Chondrocyte (in vitro differentiated cells): ENCODE data around the gene TMUB1. TPM values are rescaled to one million over a fixed set of nuclear protein-coding genes. Genes with fewer than 3 reads are reported as not detected.
A peak's percentile ranks its signal among the peaks of the same experiment; 100 is the strongest.
"Not testable (repeated sequence)": the region's sequence is repeated elsewhere in the genome, so short reads cannot be mapped to it uniquely, and the experiment has no call there.

ENCODE experiments used
- DNase-seq: peaks from one replicate; pipeline ENCODE4 v3.0.0; 2021; ENCODE audit warnings: mixed read lengths, low spot score
- H3K27ac Mint-ChIP-seq: one replicate; pipeline ENCODE4 v1.8.0; 2021; ENCODE audit warnings: mild to moderate bottlenecking, moderate library complexity, mixed read lengths; ENCODE audit not compliant: unreplicated experiment
- H3K27me3 Mint-ChIP-seq: 2 replicates; pipeline ENCODE4 v1.8.0; 2021; ENCODE audit warnings: low read depth, mixed read lengths
- H3K36me3 Mint-ChIP-seq: 2 replicates; pipeline ENCODE4 v1.8.0; 2021; ENCODE audit warnings: low read depth, mixed read lengths
- H3K4me1 Mint-ChIP-seq: 2 replicates; pipeline ENCODE4 v1.8.0; 2021; ENCODE audit warnings: low read depth, mild to moderate bottlenecking, mixed read lengths
- H3K4me3 Mint-ChIP-seq: one replicate; pipeline ENCODE4 v1.8.0; 2021; ENCODE audit warnings: mild to moderate bottlenecking, moderate library complexity, mixed read lengths; ENCODE audit not compliant: unreplicated experiment
- H3K9me3 Mint-ChIP-seq: 2 replicates; pipeline ENCODE4 v1.8.0; 2021; ENCODE audit warnings: low read depth, mixed read lengths
- CTCF ChIP-seq: fragments of 200-600 bp; sonication (generic); IDR thresholded peaks from 2 replicates; pipeline ENCODE4 v1.5.0; 2021; ENCODE audit warnings: antibody characterized with exemption, mild to moderate bottlenecking, moderate library complexity
- total RNA-seq: library from RNA; stranded (reverse); gene quantifications from 3 replicates; pipeline ENCODE4 v1.2.1, GENCODE V29; 2021

The TMUB1 gene
- total RNA-seq, 1 donor from 2014 or later, result 33.2 TPM

DNA sequence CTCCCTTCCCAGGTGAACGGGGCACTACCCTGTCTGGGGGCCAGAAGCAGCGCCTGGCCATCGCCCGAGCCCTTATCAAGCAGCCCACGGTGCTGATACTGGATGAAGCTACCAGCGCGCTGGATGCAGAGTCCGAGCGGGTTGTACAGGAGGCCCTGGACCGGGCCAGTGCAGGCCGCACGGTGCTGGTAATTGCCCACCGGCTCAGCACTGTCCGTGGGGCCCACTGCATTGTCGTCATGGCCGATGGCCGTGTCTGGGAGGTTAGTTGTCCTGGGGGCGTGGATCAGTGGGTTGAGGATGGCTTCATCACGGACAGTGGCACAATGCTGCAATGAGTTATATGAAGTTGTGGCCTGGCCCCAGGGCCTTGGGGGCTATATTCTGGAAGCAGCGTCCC is 39.3 kb downstream of the TMUB1 start:
- Mint-ChIP-seq H3K36me3 (no peaks in the 10 kb centered on the region), H3K27me3 (no peaks in the 10 kb centered on the region), H3K4me3 (no peak overlapping the region), H3K27ac (no peak overlapping the region), H3K4me1 (peaks cover 39% of the 10 kb centered on the region), H3K9me3 (no peaks in the 10 kb centered on the region)
- TF ChIP-seq CTCF, result no peak
- no peak for DNase-seq

- H3K9me3 Mint-ChIP-seq, DNase-seq, H3K27me3 Mint-ChIP-seq, H3K4me3 Mint-ChIP-seq, H3K36me3 Mint-ChIP-seq, H3K27ac Mint-ChIP-seq: not testable (repeated sequence)
- H3K4me1 Mint-ChIP-seq, result peaks cover 44% of the 10 kb centered on the region
Measured at GRCh38 chr7:151043449-151043848, 39.8 kb downstream of the TMUB1 start.

GRCh38 chr7:151040616-151041375 is 42.5 kb downstream of the TMUB1 start:
- H3K9me3 Mint-ChIP-seq, result no peaks in the 10 kb centered on the region
- H3K27ac Mint-ChIP-seq, result no peak overlapping the region
- H3K27me3 Mint-ChIP-seq, result no peaks in the 10 kb centered on the region
- H3K4me1 Mint-ChIP-seq, result peaks cover 32% of the 10 kb centered on the region
- no peak for TF ChIP-seq CTCF
- DNase-seq, result no peak
- no peaks in the 10 kb centered on the region for H3K36me3 Mint-ChIP-seq
- H3K4me3 Mint-ChIP-seq, result no peak overlapping the region

DNA sequence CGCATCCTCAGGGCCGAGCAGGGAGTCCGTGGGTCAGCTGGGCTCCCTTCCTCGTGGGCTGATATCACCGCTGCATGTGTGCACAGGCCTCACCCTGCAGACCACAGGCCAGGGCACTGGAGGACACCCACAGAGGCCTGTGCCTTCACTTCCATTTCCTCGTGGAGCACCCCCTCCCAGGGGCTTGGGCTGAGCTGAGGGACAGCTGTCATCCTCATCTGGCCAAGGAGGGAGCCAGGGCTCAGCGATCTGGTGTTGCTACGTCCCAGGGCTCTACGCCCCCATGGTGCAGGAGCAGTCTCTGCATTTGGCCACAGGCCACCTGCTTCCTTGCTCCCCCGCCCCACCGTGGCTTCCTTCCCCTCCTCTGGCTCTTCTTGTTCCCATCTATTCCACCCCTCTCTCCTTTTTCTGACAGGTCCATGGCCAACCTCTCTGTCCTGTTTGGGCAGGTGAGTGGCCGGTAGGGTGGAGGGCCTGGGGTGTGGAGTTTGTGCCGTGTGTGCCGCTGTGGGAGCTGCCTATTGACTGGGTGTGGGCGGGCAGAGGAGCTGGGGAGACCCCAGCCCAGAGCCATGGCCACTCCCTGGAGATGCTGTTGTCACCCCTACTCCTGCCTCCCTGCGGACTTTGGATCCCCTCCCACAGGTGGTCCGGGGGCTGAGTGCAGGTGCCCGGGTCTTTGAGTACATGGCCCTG is 43.3 kb downstream of the TMUB1 start:
- DNase-seq, result no peak
- peak overlapping the region; percentile 96 for H3K27ac Mint-ChIP-seq

DNA sequence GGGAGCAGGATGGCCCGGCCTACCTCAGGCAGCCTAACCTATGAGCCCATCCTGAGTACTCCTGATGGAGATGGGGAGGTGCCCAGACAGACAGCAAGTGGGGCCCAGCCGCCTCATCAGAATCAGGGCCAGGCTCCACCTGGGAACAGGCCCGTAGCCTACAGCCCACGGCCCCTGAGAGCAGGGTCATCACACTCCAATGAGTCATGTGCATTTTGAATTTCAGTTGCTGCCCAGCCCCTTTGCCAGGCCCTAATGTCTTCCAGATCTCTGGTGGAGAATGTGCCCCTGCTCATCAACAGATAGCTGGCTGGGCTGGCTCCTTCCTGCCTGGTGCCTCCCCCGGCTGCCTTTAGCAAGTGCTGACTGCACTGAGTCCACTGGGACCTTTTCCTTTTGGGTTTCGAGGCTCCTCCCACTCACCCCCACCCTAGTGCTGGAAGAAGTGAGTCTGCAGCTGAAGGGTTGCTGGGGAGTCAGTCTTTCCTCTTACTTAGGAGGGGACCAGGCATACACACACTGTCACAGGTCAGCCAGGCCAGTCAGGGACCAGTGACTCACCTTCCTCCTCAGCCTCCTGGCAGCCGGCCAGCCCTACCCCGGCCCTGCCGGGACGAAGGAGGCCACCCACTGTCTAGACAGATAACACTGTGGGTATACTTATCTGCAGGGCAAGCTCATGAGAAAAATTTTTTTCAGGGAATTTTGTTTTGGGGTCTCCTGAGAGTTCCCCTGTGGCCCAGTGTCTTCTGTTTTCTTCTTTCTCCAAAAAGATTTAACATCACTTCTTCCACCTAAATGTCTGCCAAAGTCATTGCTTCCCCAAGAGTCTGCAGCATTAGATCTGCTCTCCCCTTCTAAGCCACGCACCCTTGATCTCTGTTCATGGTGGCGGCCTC is 44.1 kb downstream of the TMUB1 start:
- Mint-ChIP-seq H3K27me3 (no peaks in the 10 kb centered on the region), H3K36me3 (peaks cover 3% of the 10 kb centered on the region), H3K4me3 (peak overlapping the region; percentile 28), H3K9me3 (no peaks in the 10 kb centered on the region), H3K4me1 (peaks cover 27% of the 10 kb centered on the region), H3K27ac (peak overlapping the region; percentile 96)
- no peak for DNase-seq
- TF ChIP-seq CTCF, result no peak

More for the DNA sequence above, 43.3 kb downstream of the TMUB1 start:
- Mint-ChIP-seq H3K4me3 (no peak overlapping the region), H3K36me3 (peaks cover 3% of the 10 kb centered on the region), H3K9me3 (no peaks in the 10 kb centered on the region), H3K27me3 (no peaks in the 10 kb centered on the region), H3K4me1 (peaks cover 27% of the 10 kb centered on the region)
- TF ChIP-seq CTCF, result no peak
